ENCODE measurements around the gene ANP32B.
"Not testable (repeated sequence)": the region's sequence is repeated elsewhere in the genome, so short reads cannot be mapped to it uniquely, and the experiment has no call there.

Gene ANP32B

GRCh38 chr9:97982683-97983588 is at the start of gene ANP32B:
Gene ANP32B (plus strand): TSS chr9:97983341. CDS start chr9:97983556, 215 bp downstream.
- DNase-seq, result peak in 57 of 58 donors; percentile 24 to 96 (median 86)

- peak in 7 of 58 donors; percentile 2 to 19 (median 9) for DNase-seq
Measured at GRCh38 chr9:97934321-97935115, 48.6 kb upstream of the ANP32B start.

DNA sequence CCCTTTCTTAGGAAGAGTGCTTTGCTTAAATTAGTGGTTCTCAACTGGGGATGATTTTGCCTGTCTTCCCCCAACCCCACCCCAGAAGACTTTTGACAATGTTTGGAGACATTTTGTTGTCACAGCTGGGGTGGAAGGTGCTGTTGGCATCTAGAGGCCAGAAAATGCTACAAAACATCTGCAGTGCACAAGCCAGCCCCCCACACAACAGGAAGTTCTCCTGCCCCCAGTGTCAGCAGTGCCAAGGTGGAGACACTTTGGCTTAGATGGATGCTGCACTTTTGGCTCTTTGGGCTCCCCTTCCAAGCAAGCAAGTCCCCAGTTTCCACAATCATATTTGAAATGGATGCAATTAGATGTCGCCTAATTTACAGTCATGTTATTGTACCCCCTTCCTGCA is 47.9 kb upstream of the ANP32B start:
- DNase-seq, result no peak

DNA sequence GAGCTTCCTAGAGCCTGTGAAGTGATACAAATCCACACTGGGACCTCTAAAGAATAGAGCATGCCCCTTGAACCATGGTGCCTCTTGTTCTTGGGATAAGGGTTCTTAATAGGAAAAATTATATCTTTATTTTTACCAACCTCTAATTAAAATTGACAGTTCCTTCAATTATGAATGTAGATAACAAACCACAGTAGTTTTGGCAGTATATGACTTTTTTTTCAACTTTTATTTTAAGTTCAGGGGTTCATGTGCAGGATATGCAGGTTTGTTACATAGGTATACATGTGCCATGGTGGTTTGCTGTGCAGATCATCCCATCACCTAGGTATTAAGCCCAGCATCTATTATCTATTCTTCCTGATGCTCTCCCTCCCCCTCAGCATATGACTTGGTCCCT is 46.1 kb upstream of the ANP32B start:
- no peak for DNase-seq

DNA sequence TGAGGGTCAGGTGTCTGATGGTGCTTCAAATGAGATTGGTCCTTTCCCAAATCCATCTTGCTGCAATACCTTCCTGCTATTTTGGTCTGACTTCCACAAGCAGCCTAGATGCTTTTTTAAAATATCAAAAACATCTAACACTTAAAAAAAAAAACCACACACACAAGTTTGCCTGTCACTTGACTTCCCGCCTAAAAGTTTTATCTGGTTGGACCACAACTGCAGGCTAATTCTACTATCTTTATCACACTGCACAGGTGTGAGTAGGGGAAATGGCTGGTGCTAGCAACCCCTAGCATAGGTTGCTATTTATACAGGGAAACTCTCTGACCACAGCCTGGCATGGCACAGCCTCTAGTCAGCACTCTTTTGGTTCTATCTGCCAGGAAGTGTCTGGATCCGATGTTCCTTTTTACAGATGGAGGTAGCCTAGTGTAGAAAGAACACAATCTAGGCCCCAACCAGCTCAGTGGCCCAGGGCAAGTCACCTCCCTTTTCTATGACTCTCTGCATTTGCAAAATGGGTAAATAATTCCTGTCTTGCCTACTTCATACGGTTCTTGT is 45.0 kb upstream of the ANP32B start, which contains the start of gene HEMGN:
TSS of gene HEMGN (minus strand) at position 92 of the 564 bp plus-strand sequence. CDS start at position 56, 36 bp downstream.
- DNase-seq, result no peak

DNA sequence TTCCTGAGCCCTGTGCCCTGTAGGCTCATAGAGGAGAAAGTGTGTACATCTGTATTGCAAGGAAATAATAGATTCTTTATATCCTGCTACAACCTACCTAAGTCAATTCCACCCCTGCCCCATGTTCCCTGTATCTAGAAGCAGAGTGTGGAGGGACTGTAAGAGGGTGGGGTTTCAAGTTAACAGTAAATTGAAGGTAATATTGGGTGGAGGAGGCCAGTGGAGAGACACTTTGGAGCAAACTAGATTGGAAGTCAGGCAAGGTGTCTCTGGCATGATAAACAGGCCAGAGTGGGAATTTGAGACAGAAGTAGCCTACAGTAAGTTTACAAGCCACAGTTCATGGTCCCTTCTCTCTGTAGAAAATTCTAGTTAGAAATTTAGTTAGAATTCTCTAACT is 42.9 kb upstream of the ANP32B start:
- no peak for DNase-seq

GRCh38 chr9:97940741-97941140 is 42.4 kb upstream of the ANP32B start:
- no peak for DNase-seq

- DNase-seq, result no peak
Measured at GRCh38 chr9:97941323-97941722, 41.8 kb upstream of the ANP32B start.

GRCh38 chr9:97943308-97943855 is 39.8 kb upstream of the ANP32B start:
- DNase-seq, result no peak

DNA sequence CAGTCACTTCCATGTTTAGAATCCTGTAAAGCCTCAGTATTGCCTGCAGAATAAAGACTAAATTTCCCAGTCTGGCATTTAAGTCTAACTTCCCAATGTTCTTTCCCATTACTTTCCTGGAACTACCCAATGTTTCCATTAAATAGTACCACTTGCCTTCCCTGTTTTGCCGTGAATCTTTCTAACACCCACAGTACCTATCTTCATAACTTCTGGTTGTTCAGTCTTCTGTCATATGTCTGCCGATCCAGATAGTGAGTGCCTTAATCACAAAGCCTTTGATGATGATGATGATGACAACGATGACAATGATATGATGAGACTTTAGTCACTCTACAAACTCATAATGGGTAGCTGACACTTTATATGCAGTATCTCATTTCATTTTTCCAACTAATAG is 38.5 kb upstream of the ANP32B start:
- no peak for DNase-seq

DNA sequence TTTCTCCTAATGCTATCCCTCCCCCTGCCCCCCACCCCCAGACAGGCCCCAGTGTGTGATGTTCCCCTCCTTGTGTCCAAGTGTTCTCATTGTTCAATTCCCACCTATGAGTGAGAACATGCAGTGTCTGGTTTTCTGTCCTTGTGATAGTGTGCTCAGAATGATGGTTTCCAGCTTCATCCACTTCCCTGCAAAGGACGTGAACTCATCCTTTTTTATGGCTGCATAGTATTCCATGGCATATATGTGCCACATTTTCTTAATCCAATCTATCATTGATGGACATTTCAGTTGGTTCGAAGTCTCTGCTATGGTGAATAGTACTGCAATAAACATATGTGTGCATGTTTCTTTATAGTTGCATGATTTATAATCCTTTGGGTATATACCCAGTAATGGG is 37.7 kb upstream of the ANP32B start:
- DNase-seq, result not testable (repeated sequence)

DNA sequence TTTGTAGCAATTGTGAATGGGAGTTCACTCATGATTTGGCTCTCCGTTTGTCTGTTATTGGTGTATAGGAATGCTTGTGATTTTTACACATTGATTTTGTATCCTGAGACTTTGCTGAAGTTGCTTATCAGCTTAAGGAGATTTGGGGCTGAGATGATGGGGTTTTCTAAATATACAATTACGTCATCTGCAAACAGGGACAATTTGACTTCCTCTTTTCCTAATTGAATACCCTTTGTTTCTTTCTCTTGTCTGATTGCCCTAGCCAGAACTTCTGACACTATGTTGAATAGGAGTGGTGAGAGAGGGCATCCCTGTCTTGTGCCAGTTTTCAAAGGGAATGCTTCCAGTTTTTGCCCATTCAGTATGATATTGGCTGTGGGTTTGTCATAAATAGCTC is 36.0 kb upstream of the ANP32B start:
- not testable (repeated sequence) for DNase-seq

DNA sequence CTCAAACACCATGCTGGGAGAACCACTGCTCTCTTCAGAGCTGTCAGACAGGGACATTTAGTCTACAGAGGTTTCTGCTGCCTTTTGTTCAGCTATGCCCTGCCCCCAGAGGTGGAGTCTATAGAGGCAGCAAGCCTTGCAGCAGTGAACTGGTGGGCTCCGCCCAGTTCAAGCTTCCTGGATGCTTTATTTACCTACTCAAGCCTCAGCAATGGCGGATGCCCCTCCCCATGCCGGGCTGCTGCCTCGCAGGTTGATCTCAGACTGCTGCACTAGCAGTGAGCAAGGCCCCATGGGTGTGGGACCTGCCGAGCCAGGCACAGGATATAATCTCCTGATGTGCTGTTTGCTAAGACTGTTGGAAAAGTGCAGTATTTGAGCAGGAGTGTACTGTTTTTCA is 32.3 kb upstream of the ANP32B start:
- not testable (repeated sequence) for DNase-seq

- no peak for DNase-seq
Measured at GRCh38 chr9:97954550-97954989, 28.6 kb upstream of the ANP32B start.

GRCh38 chr9:97956331-97956730 is 26.8 kb upstream of the ANP32B start:
- no peak for DNase-seq

DNA sequence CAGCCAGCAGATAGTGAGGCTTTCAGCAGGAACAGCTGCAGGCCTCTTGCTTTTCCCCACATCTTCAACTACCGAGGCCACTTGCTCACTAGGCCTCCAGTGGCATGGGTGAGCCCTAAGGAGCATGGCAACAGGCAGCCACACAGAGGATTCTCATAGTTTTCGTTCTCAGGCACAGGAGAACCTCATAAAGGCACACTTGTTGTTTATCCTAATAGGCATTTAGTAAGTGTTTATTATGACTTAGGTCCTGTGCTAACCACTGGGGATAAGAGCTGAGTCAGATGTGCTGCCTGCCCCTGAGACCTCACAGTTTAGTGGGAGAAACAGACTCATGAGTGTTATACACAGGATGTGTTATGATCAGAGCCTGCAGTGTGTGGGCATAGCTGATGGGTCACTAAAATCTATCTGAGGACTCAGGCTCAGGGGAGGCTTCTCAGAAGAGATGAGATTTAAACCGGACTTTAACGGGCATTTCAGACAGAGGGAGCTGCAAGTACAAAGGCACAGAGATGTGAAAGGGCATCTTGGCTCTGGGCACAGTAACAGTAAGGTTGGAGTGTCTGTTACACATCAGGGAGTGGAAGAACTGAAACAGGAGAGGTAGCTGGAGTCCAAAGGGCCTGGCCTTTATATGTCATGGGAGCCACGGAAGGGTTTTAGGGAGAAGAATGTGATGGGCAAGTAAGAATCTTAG is 24.2 kb upstream of the ANP32B start:
- peak in 1 of 58 donors; percentile 31 for DNase-seq

DNA sequence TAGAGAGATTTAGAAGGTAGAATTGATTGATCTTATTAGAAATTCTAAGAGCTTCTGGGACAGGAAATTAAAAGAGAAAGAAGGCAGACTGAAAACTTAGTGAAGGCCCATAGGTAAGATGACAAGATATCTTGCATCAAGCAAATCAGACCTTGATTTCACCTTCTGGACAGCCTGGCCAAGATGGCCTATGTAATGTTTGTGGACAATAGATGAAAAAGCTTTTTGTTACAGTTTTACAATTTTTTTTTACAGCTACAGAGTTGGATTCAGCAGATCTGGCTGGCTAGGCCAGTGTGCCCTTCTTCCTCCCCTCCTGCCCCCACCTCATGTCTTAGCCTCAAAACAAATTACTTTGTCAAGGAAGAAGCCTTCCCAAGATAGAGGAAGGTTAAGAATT is 23.6 kb upstream of the ANP32B start:
- DNase-seq, result no peak

GRCh38 chr9:97960678-97961328 is 22.3 kb upstream of the ANP32B start:
- not testable (repeated sequence) for DNase-seq

DNA sequence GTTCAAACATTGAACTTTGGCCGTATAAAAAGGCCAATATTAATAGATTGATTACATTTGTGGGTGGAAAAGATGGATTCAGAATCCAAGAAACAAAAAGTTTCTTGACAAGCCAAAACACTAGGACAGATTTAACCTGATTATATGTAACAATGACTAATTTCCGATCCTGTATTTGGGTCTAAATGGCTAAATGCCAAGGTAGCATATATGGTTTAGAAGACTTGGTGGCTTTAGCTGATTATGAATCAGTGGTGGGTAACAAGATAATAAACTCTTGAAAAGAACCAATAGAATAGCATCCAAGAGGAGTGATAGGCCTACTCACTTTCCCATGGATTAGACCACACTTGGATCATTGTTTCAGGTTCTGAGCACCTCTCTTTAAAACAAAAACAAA is 21.8 kb upstream of the ANP32B start:
- no peak for DNase-seq

- no peak for DNase-seq
Measured at GRCh38 chr9:97962136-97962535, 21.0 kb upstream of the ANP32B start.

Measured in anterior cingulate cortex (tissue), 58 donors.